H9 (cell line): ENCODE measurements around the gene CHN2. TPM values are rescaled to one million over a fixed set of nuclear protein-coding genes. Genes with fewer than 3 reads are reported as not detected.

Source experiments
- DNase-seq: peaks from one replicate; pipeline ENCODE4 v3.0.0-alpha.2; 2017
- H2AFZ ChIP-seq: one replicate; pipeline ENCODE4 v1.6.1; 2013; ENCODE audit warnings: mild to moderate bottlenecking, low read length, control low read depth, moderate library complexity
- H2AK5ac ChIP-seq: 2 replicates; pipeline ENCODE4 v1.6.1; 2013; ENCODE audit warnings: low read length, control low read depth, mixed read lengths; ENCODE audit not compliant: insufficient read length
- H2BK120ac ChIP-seq: one replicate; pipeline ENCODE4 v1.6.1; 2013; ENCODE audit warnings: low read depth, mild to moderate bottlenecking, low read length, control low read depth, inconsistent platforms; ENCODE audit not compliant: poor library complexity, severe bottlenecking
- H2BK12ac ChIP-seq: 2 replicates; pipeline ENCODE4 v1.6.1; 2013; ENCODE audit warnings: low read length, control low read depth, mixed read lengths, low read depth; ENCODE audit not compliant: insufficient read length
- H2BK15ac ChIP-seq: 2 replicates; pipeline ENCODE4 v1.6.1; 2013; ENCODE audit warnings: low read depth, low read length, control low read depth
- H2BK20ac ChIP-seq: one replicate; pipeline ENCODE4 v1.6.1; 2013; ENCODE audit warnings: low read depth, mild to moderate bottlenecking, low read length, control low read depth, inconsistent platforms; ENCODE audit not compliant: poor library complexity, severe bottlenecking
- H2BK5ac ChIP-seq: 2 replicates; pipeline ENCODE4 v1.6.1; 2013; ENCODE audit warnings: low read length, control low read depth, mixed read lengths; ENCODE audit not compliant: insufficient read length
- H3K14ac ChIP-seq: 2 replicates; pipeline ENCODE4 v1.6.1; 2013; ENCODE audit warnings: low read length, control low read depth; ENCODE audit not compliant: insufficient read depth
- H3K18ac ChIP-seq: 2 replicates; pipeline ENCODE4 v1.6.1; 2013; ENCODE audit warnings: low read depth, mild to moderate bottlenecking, mixed read lengths, low read length, control low read depth; ENCODE audit not compliant: insufficient read length
- H3K23ac ChIP-seq: 2 replicates; pipeline ENCODE4 v1.6.1; 2013; ENCODE audit warnings: low read length, control low read depth, mixed read lengths, low read depth; ENCODE audit not compliant: insufficient read length
- H3K23me2 ChIP-seq: 2 replicates; pipeline ENCODE4 v1.6.1; 2013; ENCODE audit warnings: low read depth, mild to moderate bottlenecking, mixed read lengths, low read length, control low read depth; ENCODE audit not compliant: insufficient read length, poor library complexity, severe bottlenecking
- H3K27ac ChIP-seq: 2 replicates; pipeline ENCODE4 v1.5.1; 2013; ENCODE audit warnings: low read length, control low read depth, mixed read lengths, low read depth; ENCODE audit not compliant: insufficient read length
- H3K27me3 ChIP-seq: 2 replicates; pipeline ENCODE4 v1.6.1; 2013; ENCODE audit warnings: low read length, control low read depth, inconsistent platforms; ENCODE audit not compliant: insufficient read depth
- H3K4ac ChIP-seq: 2 replicates; pipeline ENCODE4 v1.6.1; 2013; ENCODE audit warnings: low read depth, mild to moderate bottlenecking, control low read depth, inconsistent platforms, low read length, moderate library complexity
- H3K4me1 ChIP-seq: 2 replicates; pipeline ENCODE4 v1.6.1; 2013; ENCODE audit warnings: low read length, control low read depth, inconsistent platforms; ENCODE audit not compliant: insufficient read depth
- H3K4me2 ChIP-seq: 2 replicates; pipeline ENCODE4 v1.6.1; 2013; ENCODE audit warnings: low read length, control low read depth, mixed read lengths; ENCODE audit not compliant: insufficient read length, insufficient read depth
- H3K56ac ChIP-seq: 2 replicates; pipeline ENCODE4 v1.6.1; 2013; ENCODE audit warnings: low read depth, mild to moderate bottlenecking, mixed read lengths, low read length, control low read depth; ENCODE audit not compliant: insufficient read length
- H3K79me1 ChIP-seq: 2 replicates; pipeline ENCODE4 v1.6.1; 2013; ENCODE audit warnings: low read depth, mild to moderate bottlenecking, moderate library complexity, low read length, control low read depth, inconsistent platforms; ENCODE audit not compliant: insufficient read depth, poor library complexity, severe bottlenecking
- H3K79me2 ChIP-seq: 2 replicates; pipeline ENCODE4 v1.6.1; 2013; ENCODE audit warnings: low read length, control low read depth, inconsistent platforms; ENCODE audit not compliant: insufficient read depth
- H3K9ac ChIP-seq: 2 replicates; pipeline ENCODE4 v1.6.1; 2013; ENCODE audit warnings: low read length, control low read depth, mixed read lengths; ENCODE audit not compliant: insufficient read length; ENCODE audit errors: extremely low read depth
- H3K9me3 ChIP-seq: one replicate; pipeline ENCODE4 v1.6.1; 2013; ENCODE audit warnings: low read depth, low read length, inconsistent platforms; ENCODE audit not compliant: control insufficient read depth
- H3T11ph ChIP-seq: one replicate; pipeline ENCODE4 v1.6.1; 2013; ENCODE audit warnings: mild to moderate bottlenecking, low read length, control low read depth, inconsistent platforms
- H4K20me1 ChIP-seq: one replicate; pipeline ENCODE4 v1.6.1; 2013; ENCODE audit not compliant: control insufficient read depth, insufficient read length, insufficient read depth
- H4K5ac ChIP-seq: 2 replicates; pipeline ENCODE4 v1.6.1; 2013; ENCODE audit warnings: low read depth, mild to moderate bottlenecking, mixed read lengths, low read length, control low read depth; ENCODE audit not compliant: insufficient read length
- H4K8ac ChIP-seq: replicated peaks from 2 replicates; pipeline ENCODE4 v1.6.1; 2013; ENCODE audit warnings: low read length, control low read depth, mixed read lengths, low read depth; ENCODE audit not compliant: insufficient read length
- H4K91ac ChIP-seq: 2 replicates; pipeline ENCODE4 v1.6.1; 2013; ENCODE audit warnings: low read depth, mild to moderate bottlenecking, moderate library complexity, mixed read lengths, low read length, control low read depth; ENCODE audit not compliant: insufficient read length
- H3K27ac Mint-ChIP-seq, 3 experiments: 2 replicates in 2 of 3; 3 replicates in 1 of 3; pipeline ENCODE4 v1.8.0; 2020 to 2021; ENCODE audit warnings: mixed read lengths in 3 of 3, mild to moderate bottlenecking in 1 of 3, moderate library complexity in 1 of 3
- H3K27me3 Mint-ChIP-seq: 2 replicates; pipeline ENCODE4 v1.8.0; 2021; ENCODE audit warnings: low read depth, mild to moderate bottlenecking, moderate library complexity, mixed read lengths
- H3K36me3 Mint-ChIP-seq, 3 experiments: 2 replicates in 2 of 3; 3 replicates in 1 of 3; pipeline ENCODE4 v1.8.0; 2020 to 2021; ENCODE audit warnings: low read depth in 3 of 3, mixed read lengths in 3 of 3; ENCODE audit not compliant: insufficient read depth in 1 of 3
- H3K4me1 Mint-ChIP-seq, 2 experiments: 2 replicates each; pipeline ENCODE4 v1.8.0; 2020; ENCODE audit warnings: mixed read lengths in 2 of 2
- H3K4me3 Mint-ChIP-seq, 2 experiments: 2 replicates in 1 of 2; 3 replicates in 1 of 2; pipeline ENCODE4 v1.8.0; 2020 to 2021; ENCODE audit warnings: mild to moderate bottlenecking in 2 of 2, mixed read lengths in 2 of 2, moderate library complexity in 1 of 2
- H3K9me3 Mint-ChIP-seq, 2 experiments: 2 replicates in 1 of 2; 3 replicates in 1 of 2; pipeline ENCODE4 v1.8.0; 2020; ENCODE audit warnings: mild to moderate bottlenecking in 2 of 2, mixed read lengths in 2 of 2, moderate library complexity in 1 of 2
- CTCF ChIP-seq: fragments of 200-600 bp; sonication (generic); conservative IDR thresholded peaks from 3 replicates; pipeline ENCODE4 v1.8.0; 2021; ENCODE audit warnings: antibody characterized with exemption, mild to moderate bottlenecking
- WGBS: extraction: QIAGEN DNeasy Blood & Tissue Kit; methylation state at CpG from one replicate; pipeline ENCODE4 v1.1.7; 2013; ENCODE audit warnings: missing lambda C conversion rate, low lambda C conversion rate, mixed read lengths; ENCODE audit not compliant: insufficient read length; ENCODE audit errors: extremely low coverage; 5-methylcytosine and 5-hydroxymethylcytosine counted together
- total RNA-seq: library from RNA; stranded (reverse); gene quantifications from 2 replicates; pipeline ENCODE4 v1.2.1, GENCODE V29; 2021

Gene CHN2
- total RNA-seq, 1 experiment from 2014 or later = 3.3 TPM

- Histone ChIP-seq H2AFZ (no peak overlapping the region), H2AK5ac (no peak overlapping the region), H4K5ac (no peak overlapping the region), H3K23ac (no peak overlapping the region), H3K9me3 (no peaks in the 10 kb centered on the region), H2BK12ac (no peak overlapping the region), H3T11ph (no peak overlapping the region), H2BK15ac (no peak overlapping the region), H3K27ac (no peak overlapping the region), H3K79me1 (no peaks in the 10 kb centered on the region), H2BK5ac (no peak overlapping the region), H3K79me2 (0 out of 2 replicates have a peak, but pooled peaks cover 2% of the 10 kb centered on the region), H2BK120ac (no peak overlapping the region), H4K8ac (no peak overlapping the region), H3K14ac (no peak overlapping the region), H4K20me1 (no peaks in the 10 kb centered on the region), H3K23me2 (no peaks in the 10 kb centered on the region), H3K4ac (no peak overlapping the region), H3K27me3 (no peaks in the 10 kb centered on the region), H3K4me2 (no peak overlapping the region), H3K56ac (no peak overlapping the region), H3K4me1 (no peaks in the 10 kb centered on the region), H3K18ac (no peak overlapping the region), H3K9ac (no peak overlapping the region), H2BK20ac (no peak overlapping the region), H4K91ac (no peak overlapping the region)
- Mint-ChIP-seq H3K9me3 (no peaks in the 10 kb centered on the region), H3K27ac (0 out of 7 replicates have a peak overlapping the region, but pooled peaks of 1 of the 3 experiments have one; percentile 42), H3K27me3 (no peaks in the 10 kb centered on the region), H3K4me3 (no peak overlapping the region), H3K4me1 (peaks cover 6 to 8% of the 10 kb centered on the region in 2 experiments; a peak in 3 of 4 replicates), H3K36me3 (no peaks in the 10 kb centered on the region)
- TF ChIP-seq CTCF = no peak
- no CpG with 5 or more reads among the region's 7 CpGs for WGBS
- DNase-seq = no peak
These were observed 160.8 kb downstream of the CHN2 start for GRCh38 chr7:29355388-29355787.
